K562 (cell line): ENCODE data around the gene PRICKLE4. TPM values are rescaled to one million over a fixed set of nuclear protein-coding genes. Genes with fewer than 3 reads are reported as not detected.

ENCODE experiments used
- HDAC3 ChIP-seq: fragments of 450-650 bp; IDR thresholded peaks from 2 replicates; pipeline ENCODE4 v1.6.1; 2018; ENCODE audit warnings: borderline replicate concordance, mild to moderate bottlenecking, moderate library complexity; ENCODE audit not compliant: partially characterized antibody
- MAFK ChIP-seq: IDR thresholded peaks from 2 replicates; pipeline ENCODE4 v1.6.1; 2011; ENCODE audit warnings: low read length, improper control_type of control experiment
- NFE2 ChIP-seq: IDR thresholded peaks from 2 replicates; pipeline ENCODE4 v1.6.1; 2014; ENCODE audit warnings: antibody characterized with exemption, low read depth
- POLR2A ChIP-seq: fragments of 450-650 bp; conservative IDR thresholded peaks from 2 replicates; pipeline ENCODE4 v1.6.1; 2016
- PPARD ChIP-seq: fragments of 250-450 bp; sonication (Bioruptor Pico); IDR thresholded peaks from 2 replicates; pipeline ENCODE4 v1.8.0; 2022; ENCODE audit warnings: inconsistent platforms, mild to moderate bottlenecking, moderate library complexity
- RNF2 ChIP-seq: sonication (generic); IDR thresholded peaks from 2 replicates; pipeline ENCODE4 v1.6.1; 2016
- SAFB ChIP-seq: fragments of 200-400 bp; formaldehyde crosslinking; IDR thresholded peaks from 2 replicates; pipeline ENCODE4 v1.6.1; 2017; ENCODE audit warnings: low read depth, low read length, borderline replicate concordance
- SRSF1 ChIP-seq: fragments of 200-400 bp; formaldehyde crosslinking; IDR thresholded peaks from 2 replicates; pipeline ENCODE4 v1.6.1; 2017; ENCODE audit warnings: mild to moderate bottlenecking, low read depth, low read length, moderate library complexity
- ZNF584 ChIP-seq: fragments of 200-800 bp; sonication (Bioruptor generic); IDR thresholded peaks from 2 replicates; pipeline ENCODE4 v1.6.1; 2016; ENCODE audit warnings: low read depth, mild to moderate bottlenecking, missing genetic modification characterization, missing compliant biosample characterization
- ZNF699 ChIP-seq: fragments of 250-450 bp; sonication (Bioruptor Pico); IDR thresholded peaks from 2 replicates; pipeline ENCODE4 v1.8.0; 2021; ENCODE audit warnings: mild to moderate bottlenecking, moderate library complexity; ENCODE audit not compliant: insufficient replicate concordance
- polyA plus RNA-seq, 8 experiments: library from polyadenylated mRNA; depleted of rRNA in 4 of 8; stranded (reverse) in 5 of 8; unstranded in 3 of 8; fragments of >200 nt; fragmentation: Nextera tagmentation in 2 of 8; fragmentation: Illumina TruSeq in 1 of 8; extraction: Ambion mirVana in 2 of 8; extraction: Trizol in 1 of 8; gene quantifications; 2 replicates each; pipeline versions ENCODE4 v1.2.1 to v1.2.3, GENCODE V29; 2011 to 2014; ENCODE audit warnings: inconsistent platforms in 1 of 8, missing spikeins in 1 of 8
- total RNA-seq, 7 experiments: library from RNA; depleted of rRNA in 6 of 7; stranded (reverse); fragments of >200 nt in 6 of 7; fragmentation: Illumina TruSeq in 2 of 7; extraction: Trizol in 2 of 7; gene quantifications; 2 replicates each; pipeline versions ENCODE4 v1.2.1 to v1.2.3, GENCODE V29; 2011 to 2021; ENCODE audit warnings: low replicate concordance in 1 of 7
- TF ChIP-seq, protein P1 (sequence below), 2 experiments: fragments of 450-650 bp; IDR thresholded peaks; 2 replicates each; pipeline ENCODE4 v1.6.1; 2016; ENCODE audit warnings: mild to moderate bottlenecking in 2 of 2, borderline replicate concordance in 1 of 2, low read depth in 1 of 2, moderate library complexity in 1 of 2
- TF ChIP-seq, protein P2 (sequence below): fragments of 250-450 bp; sonication (Bioruptor Pico); IDR thresholded peaks from 2 replicates; pipeline ENCODE4 v1.9.0; 2021; ENCODE audit warnings: mild to moderate bottlenecking, inconsistent platforms
- TF ChIP-seq, protein P3 (sequence below): fragments of 450-650 bp; IDR thresholded peaks from one replicate; pipeline ENCODE4 v1.6.1; 2018; ENCODE audit warnings: mild to moderate bottlenecking, moderate library complexity; ENCODE audit not compliant: partially characterized antibody
- TF ChIP-seq, protein P4 (sequence below): fragments of 200-800 bp; sonication (Bioruptor generic); IDR thresholded peaks from 2 replicates; pipeline ENCODE4 v1.6.1; 2017; ENCODE audit warnings: missing genetic modification characterization, missing compliant biosample characterization

The PRICKLE4 gene
- total and polyA plus RNA-seq, 9 of the 15 experiments (the other 6 are each of a cell fraction or from before 2014, with no cell fraction given) = 0.20 to 0.32 (median 0.27) TPM; not detected in 6

DNA sequence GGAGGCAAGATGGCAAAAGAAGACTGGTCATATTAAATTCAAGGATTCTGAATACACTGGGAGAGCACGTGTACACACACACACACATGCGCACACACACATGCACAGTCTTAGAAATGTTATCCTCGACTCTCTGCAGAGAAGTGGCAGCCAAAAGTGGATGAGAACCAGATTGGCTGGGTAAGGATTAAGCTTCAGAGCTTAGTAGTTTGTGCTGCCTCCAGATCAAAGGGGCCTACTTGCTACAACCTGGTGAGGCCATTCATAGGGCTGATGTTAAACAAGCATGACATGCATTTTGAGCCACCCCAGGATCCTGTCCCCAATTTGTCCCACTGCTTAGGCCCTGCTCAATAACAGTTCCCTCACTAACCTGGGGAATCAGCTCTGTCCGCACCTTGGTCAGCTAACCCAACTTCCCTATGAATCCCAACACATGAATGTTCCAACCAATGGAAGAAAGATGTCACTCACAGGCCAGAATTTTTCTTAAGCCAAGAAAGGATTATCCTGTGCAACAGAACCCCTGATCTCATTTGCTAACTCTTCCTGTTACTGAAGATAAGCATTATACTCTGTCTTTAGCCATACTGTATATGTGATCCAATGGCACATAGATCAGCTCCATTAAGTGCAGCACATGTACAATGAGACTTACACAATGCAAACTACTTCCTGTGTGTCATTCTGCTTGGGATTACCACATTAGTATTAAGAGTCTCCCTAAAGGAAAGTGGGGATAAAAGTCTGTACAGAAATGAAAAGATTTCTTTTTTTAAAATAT is 37.9 kb downstream of the PRICKLE4 start (continued):
- TF ChIP-seq, protein P1, sequence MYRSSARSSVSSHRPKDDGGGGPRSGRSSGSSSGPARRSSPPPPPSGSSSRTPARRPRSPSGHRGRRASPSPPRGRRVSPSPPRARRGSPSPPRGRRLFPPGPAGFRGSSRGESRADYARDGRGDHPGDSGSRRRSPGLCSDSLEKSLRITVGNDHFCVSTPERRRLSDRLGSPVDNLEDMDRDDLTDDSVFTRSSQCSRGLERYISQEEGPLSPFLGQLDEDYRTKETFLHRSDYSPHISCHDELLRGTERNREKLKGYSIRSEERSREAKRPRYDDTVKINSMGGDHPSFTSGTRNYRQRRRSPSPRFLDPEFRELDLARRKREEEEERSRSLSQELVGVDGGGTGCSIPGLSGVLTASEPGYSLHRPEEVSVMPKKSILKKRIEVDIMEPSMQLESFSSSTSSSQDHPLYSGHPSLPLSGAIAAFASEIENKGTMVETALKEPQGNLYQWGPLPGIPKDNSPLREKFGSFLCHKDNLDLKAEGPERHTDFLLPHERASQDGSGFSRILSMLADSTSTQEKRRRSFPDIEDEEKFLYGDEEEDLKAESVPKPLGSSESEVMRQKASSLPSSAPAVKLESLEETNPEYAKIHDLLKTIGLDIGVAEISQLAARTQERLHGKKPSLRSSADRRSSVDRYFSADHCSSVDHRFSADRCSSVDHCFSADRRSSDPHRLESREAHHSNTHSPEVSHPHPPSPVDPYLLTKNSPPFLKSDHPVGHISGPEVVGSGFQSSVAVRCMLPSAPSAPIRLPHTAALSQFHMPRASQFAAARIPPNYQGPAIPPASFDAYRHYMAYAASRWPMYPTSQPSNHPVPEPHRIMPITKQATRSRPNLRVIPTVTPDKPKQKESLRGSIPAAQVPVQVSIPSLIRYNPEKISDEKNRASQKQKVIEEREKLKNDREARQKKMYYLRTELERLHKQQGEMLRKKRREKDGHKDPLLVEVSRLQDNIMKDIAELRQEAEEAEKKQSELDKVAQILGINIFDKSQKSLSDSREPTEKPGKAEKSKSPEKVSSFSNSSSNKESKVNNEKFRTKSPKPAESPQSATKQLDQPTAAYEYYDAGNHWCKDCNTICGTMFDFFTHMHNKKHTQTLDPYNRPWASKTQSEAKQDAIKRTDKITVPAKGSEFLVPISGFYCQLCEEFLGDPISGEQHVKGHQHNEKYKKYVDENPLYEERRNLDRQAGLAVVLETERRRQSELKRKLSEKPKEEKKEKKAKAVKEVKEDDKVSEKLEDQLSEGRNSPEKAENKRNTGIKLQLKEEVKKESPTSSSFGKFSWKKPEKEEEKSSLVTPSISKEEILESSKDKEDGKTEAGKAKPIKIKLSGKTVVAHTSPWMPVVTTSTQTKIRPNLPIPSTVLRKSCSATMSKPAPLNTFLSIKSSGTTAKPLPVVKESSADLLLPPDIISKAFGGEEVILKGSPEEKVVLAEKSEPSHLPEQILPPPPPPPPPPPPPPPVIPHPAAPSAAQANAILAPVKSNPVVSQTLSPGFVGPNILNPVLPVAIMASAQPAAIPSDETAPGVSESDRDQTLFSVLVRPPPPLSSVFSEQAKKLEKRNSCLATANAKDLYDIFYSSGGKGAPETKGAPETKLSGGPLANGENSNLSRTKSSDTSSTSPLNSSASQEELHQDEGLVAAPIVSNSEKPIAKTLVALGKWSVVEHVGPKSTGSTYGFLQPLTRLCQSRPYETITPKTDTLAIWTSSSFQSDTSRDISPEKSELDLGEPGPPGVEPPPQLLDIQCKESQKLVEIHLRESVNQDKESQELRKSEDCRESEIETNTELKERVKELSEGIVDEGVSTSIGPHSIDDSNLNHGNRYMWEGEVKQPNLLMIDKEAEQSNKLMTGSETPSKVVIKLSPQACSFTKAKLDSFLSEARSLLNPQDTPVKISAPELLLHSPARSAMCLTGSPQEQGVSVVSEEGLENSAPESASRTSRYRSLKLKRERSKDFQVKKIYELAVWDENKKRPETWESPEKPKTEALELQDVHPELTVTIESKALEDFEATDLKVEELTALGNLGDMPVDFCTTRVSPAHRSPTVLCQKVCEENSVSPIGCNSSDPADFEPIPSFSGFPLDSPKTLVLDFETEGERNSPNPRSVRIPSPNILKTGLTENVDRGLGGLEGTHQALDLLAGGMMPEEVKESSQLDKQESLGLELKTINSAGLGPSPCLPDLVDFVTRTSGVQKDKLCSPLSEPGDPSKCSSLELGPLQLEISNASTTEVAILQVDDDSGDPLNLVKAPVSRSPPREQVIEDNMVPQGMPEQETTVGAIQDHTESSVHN (IDR thresholded peaks at IDR 0.05; ENCODE audit: borderline replicate concordance in 1 of 2, low read depth in 1 of 2) = no peak
- TF ChIP-seq POLR2A (no peak), SRSF1 (no peak), PPARD (CRISPR knock-in tag) (no peak), RNF2 (peak; percentile 61; the same call in 1 of the 2 replicates), ZNF699 (CRISPR knock-in tag) (no peak), ZNF584 (peak; percentile 55), HDAC3 (peak; percentile 66), SAFB (no peak), MAFK (no peak), NFE2 (no peak)
- TF ChIP-seq, protein P2, sequence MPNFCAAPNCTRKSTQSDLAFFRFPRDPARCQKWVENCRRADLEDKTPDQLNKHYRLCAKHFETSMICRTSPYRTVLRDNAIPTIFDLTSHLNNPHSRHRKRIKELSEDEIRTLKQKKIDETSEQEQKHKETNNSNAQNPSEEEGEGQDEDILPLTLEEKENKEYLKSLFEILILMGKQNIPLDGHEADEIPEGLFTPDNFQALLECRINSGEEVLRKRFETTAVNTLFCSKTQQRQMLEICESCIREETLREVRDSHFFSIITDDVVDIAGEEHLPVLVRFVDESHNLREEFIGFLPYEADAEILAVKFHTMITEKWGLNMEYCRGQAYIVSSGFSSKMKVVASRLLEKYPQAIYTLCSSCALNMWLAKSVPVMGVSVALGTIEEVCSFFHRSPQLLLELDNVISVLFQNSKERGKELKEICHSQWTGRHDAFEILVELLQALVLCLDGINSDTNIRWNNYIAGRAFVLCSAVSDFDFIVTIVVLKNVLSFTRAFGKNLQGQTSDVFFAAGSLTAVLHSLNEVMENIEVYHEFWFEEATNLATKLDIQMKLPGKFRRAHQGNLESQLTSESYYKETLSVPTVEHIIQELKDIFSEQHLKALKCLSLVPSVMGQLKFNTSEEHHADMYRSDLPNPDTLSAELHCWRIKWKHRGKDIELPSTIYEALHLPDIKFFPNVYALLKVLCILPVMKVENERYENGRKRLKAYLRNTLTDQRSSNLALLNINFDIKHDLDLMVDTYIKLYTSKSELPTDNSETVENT (CRISPR knock-in tag) = no peak
- TF ChIP-seq, protein P3, sequence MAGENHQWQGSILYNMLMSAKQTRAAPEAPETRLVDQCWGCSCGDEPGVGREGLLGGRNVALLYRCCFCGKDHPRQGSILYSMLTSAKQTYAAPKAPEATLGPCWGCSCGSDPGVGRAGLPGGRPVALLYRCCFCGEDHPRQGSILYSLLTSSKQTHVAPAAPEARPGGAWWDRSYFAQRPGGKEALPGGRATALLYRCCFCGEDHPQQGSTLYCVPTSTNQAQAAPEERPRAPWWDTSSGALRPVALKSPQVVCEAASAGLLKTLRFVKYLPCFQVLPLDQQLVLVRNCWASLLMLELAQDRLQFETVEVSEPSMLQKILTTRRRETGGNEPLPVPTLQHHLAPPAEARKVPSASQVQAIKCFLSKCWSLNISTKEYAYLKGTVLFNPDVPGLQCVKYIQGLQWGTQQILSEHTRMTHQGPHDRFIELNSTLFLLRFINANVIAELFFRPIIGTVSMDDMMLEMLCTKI = no peak
- TF ChIP-seq, protein P4, sequence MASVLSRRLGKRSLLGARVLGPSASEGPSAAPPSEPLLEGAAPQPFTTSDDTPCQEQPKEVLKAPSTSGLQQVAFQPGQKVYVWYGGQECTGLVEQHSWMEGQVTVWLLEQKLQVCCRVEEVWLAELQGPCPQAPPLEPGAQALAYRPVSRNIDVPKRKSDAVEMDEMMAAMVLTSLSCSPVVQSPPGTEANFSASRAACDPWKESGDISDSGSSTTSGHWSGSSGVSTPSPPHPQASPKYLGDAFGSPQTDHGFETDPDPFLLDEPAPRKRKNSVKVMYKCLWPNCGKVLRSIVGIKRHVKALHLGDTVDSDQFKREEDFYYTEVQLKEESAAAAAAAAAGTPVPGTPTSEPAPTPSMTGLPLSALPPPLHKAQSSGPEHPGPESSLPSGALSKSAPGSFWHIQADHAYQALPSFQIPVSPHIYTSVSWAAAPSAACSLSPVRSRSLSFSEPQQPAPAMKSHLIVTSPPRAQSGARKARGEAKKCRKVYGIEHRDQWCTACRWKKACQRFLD (CRISPR knock-in tag) = peak; percentile 44; the same call in 1 of the 2 replicates
